Vagina (tissue), 2 donors: ENCODE measurements around the gene MPRIP.

ENCODE experiments used
- POLR2A ChIP-seq, 2 donors: fragments of 450-650 bp; IDR thresholded peaks; one replicate each; pipeline ENCODE4 v1.6.1; 2017; ENCODE audit warnings: antibody characterized with exemption in 2 of 2, mild to moderate bottlenecking in 2 of 2, moderate library complexity in 2 of 2
- TF ChIP-seq, protein P1 (sequence below), 3 experiments: fragments of 450-650 bp in 2 of 3; fragments of 200-600 bp in 1 of 3; sonication (generic) in 1 of 3; IDR thresholded peaks; one replicate each; pipeline ENCODE4 v1.5.1; 2017 to 2019; ENCODE audit warnings: antibody characterized with exemption in 3 of 3, mild to moderate bottlenecking in 2 of 3, moderate library complexity in 2 of 3

DNA sequence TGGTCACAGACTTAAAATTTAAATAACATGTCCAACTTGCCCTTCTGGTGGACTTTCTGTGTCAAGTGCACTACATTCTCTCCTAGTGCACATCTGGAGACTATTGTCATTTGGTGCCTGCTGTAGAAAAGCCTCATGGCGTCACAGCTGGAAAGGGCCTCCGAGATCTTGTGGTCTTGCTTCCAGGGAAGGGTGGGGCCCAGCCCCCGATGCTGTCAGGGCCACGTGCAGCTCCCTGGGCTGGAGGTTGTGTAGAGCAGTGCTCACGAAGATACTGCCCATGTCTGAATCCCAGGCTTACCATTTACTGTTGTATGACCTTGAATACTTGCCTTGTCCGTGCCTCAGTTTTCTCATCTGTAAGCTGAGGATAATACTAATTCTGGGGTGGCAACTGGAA lies 6.8 kb upstream of the MPRIP start:
- TF ChIP-seq, protein P1, sequence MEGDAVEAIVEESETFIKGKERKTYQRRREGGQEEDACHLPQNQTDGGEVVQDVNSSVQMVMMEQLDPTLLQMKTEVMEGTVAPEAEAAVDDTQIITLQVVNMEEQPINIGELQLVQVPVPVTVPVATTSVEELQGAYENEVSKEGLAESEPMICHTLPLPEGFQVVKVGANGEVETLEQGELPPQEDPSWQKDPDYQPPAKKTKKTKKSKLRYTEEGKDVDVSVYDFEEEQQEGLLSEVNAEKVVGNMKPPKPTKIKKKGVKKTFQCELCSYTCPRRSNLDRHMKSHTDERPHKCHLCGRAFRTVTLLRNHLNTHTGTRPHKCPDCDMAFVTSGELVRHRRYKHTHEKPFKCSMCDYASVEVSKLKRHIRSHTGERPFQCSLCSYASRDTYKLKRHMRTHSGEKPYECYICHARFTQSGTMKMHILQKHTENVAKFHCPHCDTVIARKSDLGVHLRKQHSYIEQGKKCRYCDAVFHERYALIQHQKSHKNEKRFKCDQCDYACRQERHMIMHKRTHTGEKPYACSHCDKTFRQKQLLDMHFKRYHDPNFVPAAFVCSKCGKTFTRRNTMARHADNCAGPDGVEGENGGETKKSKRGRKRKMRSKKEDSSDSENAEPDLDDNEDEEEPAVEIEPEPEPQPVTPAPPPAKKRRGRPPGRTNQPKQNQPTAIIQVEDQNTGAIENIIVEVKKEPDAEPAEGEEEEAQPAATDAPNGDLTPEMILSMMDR (IDR thresholded peaks at IDR 0.05) = no peak
- no peak for TF ChIP-seq POLR2A (IDR thresholded peaks at IDR 0.05)
